Measurements from ENCODE around the gene TSPAN19.

Gene TSPAN19

DNA sequence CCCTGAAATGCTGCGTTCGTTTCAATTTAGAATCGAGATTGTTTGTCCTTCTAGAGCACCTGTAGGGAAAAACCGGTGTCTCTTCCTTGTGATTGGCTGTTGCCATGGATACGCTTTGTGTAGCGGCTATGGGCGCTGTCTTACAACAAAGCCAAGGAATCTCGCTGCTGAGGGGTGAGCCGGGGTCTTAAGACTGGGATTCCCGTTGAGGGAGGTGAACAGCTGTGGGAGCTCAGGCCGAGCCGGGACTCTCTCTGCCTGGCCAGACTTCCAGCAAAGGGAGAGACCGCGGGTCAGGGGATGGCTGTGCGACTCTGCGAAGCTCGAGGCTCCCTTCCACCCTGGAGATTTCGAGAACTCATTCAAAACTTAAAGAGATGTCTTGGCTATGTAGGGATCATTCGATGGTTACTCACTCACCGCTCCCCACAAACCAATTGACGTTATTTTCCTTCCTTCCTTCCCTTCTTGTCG lies at the start of gene TSPAN19, which contains the start of gene LRRIQ1:
TSS of gene TSPAN19 (minus strand) at position 44 of the 474 bp plus-strand sequence. CDS start 6,331 bp downstream, outside the sequence.
TSS of gene LRRIQ1 (plus strand) at position 118 of the 474 bp plus-strand sequence. CDS start 1,826 bp downstream, outside the sequence.
- Histone ChIP-seq H3K4me1 (ENCODE audit: control insufficient read depth, insufficient read depth, low read length) (no peaks in the 10 kb centered on the region), H3K4me3 (ENCODE audit: low read depth, low read length) (peak within 1 kb of the TSS; percentile 78), H3K9me3 (ENCODE audit: control insufficient read depth, insufficient read depth, low read depth, low read length) (no peaks in the 10 kb centered on the region), H3K36me3 (ENCODE audit: control insufficient read depth in 2 of 2, insufficient read depth in 1 of 2, low read length in 2 of 2) (no peaks in the 10 kb centered on the region), H3K27ac (ENCODE audit: extremely low read depth, low read depth, low read length) (no peak within 1 kb of the TSS)
- ChIA-PET POLR2A (interaction anchor here (1.4 kb wide), 1 partner anchor 125 kb away, joined by 4 read pairs; no protein-coding TSS in a partner anchor), CTCF (interaction anchor here (1.2 to 1.3 kb wide), 2 partner anchors 161 to 192 kb away, joined by 4 read pairs; no protein-coding TSS in a partner anchor)
- TF ChIP-seq ZNF629 (tag by site-specific recombination; IDR thresholded peaks at IDR 0.05) (no peak), ZNF37A (tag by site-specific recombination; IDR thresholded peaks at IDR 0.05) (no peak), SCRT2 (tag by site-specific recombination; IDR thresholded peaks at IDR 0.05) (peak; percentile 42; the same call in 1 of the 2 replicates), ZNF529 (tag by site-specific recombination; IDR thresholded peaks at IDR 0.05; ENCODE audit: insufficient replicate concordance) (no peak), ZBTB1 (tag by site-specific recombination; IDR thresholded peaks at IDR 0.05) (no peak), ZNF626 (tag by site-specific recombination; IDR thresholded peaks at IDR 0.05) (no peak), ZNF433 (tag by site-specific recombination; IDR thresholded peaks at IDR 0.05; ENCODE audit: low read depth) (no peak), SP3 (tag by site-specific recombination; IDR thresholded peaks at IDR 0.05) (0 out of 2 replicates have a peak, but pooled peaks have one; percentile 6), OVOL3 (tag by site-specific recombination; IDR thresholded peaks at IDR 0.05) (peak; percentile 87; the same call in 1 of the 2 replicates), ZBTB20 (tag by site-specific recombination; IDR thresholded peaks at IDR 0.05) (peak; percentile 35; the same call in 1 of the 2 replicates), BCL11A (tag by site-specific recombination; IDR thresholded peaks at IDR 0.05; ENCODE audit: low read depth) (no peak), ZNF513 (tag by site-specific recombination; IDR thresholded peaks at IDR 0.05) (no peak), ZNF214 (tag by site-specific recombination; IDR thresholded peaks at IDR 0.05; ENCODE audit: borderline replicate concordance) (no peak), MZF1 (tag by site-specific recombination; IDR thresholded peaks at IDR 0.05; ENCODE audit: borderline replicate concordance) (0 out of 2 replicates have a peak, but pooled peaks have one; percentile 21), TRIM28 (IDR thresholded peaks at IDR 0.05; ENCODE audit: borderline replicate concordance, low read length) (no peak), ZNF366 (tag by site-specific recombination; conservative IDR thresholded peaks at IDR 0.05) (peak; percentile 44; the same call in 1 of the 2 replicates), ZNF24 (tag by site-specific recombination; IDR thresholded peaks at IDR 0.05) (peak; percentile 20; the same call in 1 of the 2 replicates), ZNF2 (tag by site-specific recombination; IDR thresholded peaks at IDR 0.05) (no peak), ZNF335 (tag by site-specific recombination; conservative IDR thresholded peaks at IDR 0.05) (peak; percentile 63; the same call in 1 of the 2 replicates), ZNF639 (tag by site-specific recombination; IDR thresholded peaks at IDR 0.05) (no peak), ZNF76 (tag by site-specific recombination; IDR thresholded peaks at IDR 0.05; ENCODE audit: borderline replicate concordance, low read depth) (no peak)
- TF ChIP-seq, protein P1, sequence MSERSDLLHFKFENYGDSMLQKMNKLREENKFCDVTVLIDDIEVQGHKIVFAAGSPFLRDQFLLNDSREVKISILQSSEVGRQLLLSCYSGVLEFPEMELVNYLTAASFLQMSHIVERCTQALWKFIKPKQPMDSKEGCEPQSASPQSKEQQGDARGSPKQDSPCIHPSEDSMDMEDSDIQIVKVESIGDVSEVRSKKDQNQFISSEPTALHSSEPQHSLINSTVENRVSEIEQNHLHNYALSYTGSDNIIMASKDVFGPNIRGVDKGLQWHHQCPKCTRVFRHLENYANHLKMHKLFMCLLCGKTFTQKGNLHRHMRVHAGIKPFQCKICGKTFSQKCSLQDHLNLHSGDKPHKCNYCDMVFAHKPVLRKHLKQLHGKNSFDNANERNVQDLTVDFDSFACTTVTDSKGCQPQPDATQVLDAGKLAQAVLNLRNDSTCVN (tag by site-specific recombination; optimal IDR thresholded peaks at IDR 0.05), result no peak
- TF ChIP-seq, protein P2, sequence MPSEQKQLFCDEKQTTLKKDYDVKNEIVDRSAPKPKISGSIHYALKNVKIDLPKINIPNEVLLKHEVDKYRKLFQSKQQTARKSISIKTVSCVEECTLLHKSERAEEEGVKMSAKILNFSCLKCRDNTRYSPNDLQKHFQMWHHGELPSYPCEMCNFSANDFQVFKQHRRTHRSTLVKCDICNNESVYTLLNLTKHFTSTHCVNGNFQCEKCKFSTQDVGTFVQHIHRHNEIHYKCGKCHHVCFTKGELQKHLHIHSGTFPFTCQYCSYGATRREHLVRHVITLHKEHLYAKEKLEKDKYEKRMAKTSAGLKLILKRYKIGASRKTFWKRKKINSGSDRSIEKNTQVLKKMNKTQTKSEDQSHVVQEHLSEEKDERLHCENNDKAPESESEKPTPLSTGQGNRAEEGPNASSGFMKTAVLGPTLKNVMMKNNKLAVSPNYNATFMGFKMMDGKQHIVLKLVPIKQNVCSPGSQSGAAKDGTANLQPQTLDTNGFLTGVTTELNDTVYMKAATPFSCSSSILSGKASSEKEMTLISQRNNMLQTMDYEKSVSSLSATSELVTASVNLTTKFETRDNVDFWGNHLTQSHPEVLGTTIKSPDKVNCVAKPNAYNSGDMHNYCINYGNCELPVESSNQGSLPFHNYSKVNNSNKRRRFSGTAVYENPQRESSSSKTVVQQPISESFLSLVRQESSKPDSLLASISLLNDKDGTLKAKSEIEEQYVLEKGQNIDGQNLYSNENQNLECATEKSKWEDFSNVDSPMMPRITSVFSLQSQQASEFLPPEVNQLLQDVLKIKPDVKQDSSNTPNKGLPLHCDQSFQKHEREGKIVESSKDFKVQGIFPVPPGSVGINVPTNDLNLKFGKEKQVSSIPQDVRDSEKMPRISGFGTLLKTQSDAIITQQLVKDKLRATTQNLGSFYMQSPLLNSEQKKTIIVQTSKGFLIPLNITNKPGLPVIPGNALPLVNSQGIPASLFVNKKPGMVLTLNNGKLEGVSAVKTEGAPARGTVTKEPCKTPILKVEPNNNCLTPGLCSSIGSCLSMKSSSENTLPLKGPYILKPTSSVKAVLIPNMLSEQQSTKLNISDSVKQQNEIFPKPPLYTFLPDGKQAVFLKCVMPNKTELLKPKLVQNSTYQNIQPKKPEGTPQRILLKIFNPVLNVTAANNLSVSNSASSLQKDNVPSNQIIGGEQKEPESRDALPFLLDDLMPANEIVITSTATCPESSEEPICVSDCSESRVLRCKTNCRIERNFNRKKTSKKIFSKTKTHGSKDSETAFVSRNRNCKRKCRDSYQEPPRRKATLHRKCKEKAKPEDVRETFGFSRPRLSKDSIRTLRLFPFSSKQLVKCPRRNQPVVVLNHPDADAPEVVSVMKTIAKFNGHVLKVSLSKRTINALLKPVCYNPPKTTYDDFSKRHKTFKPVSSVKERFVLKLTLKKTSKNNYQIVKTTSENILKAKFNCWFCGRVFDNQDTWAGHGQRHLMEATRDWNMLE (tag by site-specific recombination; conservative IDR thresholded peaks at IDR 0.05; ENCODE audit: low read depth), result peak; percentile 54
- TF ChIP-seq, protein P3, sequence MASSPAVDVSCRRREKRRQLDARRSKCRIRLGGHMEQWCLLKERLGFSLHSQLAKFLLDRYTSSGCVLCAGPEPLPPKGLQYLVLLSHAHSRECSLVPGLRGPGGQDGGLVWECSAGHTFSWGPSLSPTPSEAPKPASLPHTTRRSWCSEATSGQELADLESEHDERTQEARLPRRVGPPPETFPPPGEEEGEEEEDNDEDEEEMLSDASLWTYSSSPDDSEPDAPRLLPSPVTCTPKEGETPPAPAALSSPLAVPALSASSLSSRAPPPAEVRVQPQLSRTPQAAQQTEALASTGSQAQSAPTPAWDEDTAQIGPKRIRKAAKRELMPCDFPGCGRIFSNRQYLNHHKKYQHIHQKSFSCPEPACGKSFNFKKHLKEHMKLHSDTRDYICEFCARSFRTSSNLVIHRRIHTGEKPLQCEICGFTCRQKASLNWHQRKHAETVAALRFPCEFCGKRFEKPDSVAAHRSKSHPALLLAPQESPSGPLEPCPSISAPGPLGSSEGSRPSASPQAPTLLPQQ (tag by site-specific recombination; IDR thresholded peaks at IDR 0.05), result no peak
